GM18519 (cell line): ENCODE results near the gene CCNL1.
"Not testable (repeated sequence)": the region's sequence is repeated elsewhere in the genome, so short reads cannot be mapped to it uniquely, and the experiment has no call there.

Experiments used
- ATAC-seq: cut with Tn5 transposase; IDR thresholded peaks from one replicate; pipeline ENCODE4 v1.9.1; 2021; ENCODE audit warnings: mild to moderate bottlenecking, moderate library complexity; ENCODE audit not compliant: unreplicated experiment, low FRiP score

Gene CCNL1

DNA sequence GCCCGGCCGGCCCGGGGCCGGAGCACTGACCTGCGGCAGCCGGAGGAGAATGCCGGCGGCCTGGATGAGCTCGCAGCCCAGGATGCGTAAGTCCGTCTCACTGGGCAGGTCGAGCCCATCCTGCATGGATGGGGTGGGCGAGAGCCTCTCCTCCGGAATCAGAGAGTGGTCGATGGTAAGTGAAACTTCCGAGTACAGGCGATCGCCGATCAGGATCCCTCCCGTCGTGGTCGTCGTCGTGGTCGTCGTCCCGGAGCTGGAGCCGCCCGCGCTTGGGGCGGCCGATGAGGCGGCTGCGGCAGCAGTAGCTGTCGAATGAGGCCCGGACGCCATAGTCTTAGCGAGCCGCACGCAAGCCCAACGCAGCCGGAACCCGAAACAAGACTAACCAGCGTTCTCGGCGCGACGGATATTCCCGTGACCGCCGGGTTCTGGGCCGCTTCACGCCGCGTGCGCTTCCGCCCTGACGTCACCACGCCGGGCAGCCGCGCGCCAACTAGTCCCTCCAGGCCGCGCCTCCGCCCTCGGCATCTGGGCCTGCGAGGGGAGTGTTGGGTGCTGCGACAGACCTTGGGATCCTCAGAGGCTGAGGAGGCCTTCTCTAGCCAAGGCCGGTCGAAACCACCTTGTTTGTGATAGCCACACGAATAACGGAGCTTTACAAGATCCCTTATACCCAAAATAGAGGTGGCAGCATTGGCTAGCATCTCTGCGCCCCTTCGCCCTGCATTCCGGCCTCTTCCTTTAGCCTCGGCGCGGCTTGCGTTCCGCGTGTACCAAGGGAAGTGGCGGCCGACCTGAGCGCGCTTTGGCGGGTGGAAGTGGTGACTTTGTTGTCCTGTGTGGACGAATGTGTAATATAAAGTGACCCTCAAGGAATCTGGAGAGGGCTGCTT is at the start of gene CCNL1:
Gene CCNL1 (minus strand): TSS at position 386 of the 896 bp plus-strand sequence. CDS start 53 bp downstream, at position 333.
- ATAC-seq, result peak; percentile 78

DNA sequence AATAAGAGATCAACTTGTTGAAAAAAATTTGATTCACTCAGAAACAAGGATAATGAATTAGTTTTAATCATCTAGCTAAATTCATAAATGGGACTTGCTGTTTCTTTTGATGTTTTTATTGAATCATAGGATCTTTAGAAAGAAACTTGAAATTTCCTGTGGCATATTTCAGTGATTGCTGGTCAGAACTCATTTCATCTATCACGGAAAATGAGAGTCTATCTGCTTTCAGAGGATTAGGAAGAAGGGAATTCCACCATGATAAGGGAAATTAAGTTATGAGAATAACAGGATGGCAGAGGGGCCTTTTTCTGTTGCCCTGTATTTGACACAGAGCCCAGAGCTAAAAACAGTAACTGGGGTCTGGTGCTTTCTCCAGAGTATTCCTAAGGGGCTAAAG is 44.9 kb upstream of the CCNL1 start:
- no peak for ATAC-seq

DNA sequence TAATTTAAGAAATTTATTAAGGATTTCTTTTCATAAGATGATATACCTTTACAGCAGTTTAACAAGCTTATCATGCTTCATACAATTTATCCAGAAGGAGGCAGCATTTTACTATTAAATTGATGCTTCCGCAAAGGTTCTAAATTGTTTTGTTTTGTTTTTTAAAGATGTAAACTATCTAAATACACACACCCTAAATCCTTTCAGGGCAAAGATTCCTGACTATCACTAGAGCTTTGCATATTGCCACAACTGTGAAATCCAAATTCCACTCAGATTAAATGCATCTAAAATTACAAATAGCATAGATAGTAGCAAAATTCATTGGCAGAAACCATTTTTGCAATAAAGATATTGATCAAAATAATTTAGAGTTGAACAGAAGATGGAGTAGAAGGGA is 44.5 kb upstream of the CCNL1 start:
- no peak for ATAC-seq

DNA sequence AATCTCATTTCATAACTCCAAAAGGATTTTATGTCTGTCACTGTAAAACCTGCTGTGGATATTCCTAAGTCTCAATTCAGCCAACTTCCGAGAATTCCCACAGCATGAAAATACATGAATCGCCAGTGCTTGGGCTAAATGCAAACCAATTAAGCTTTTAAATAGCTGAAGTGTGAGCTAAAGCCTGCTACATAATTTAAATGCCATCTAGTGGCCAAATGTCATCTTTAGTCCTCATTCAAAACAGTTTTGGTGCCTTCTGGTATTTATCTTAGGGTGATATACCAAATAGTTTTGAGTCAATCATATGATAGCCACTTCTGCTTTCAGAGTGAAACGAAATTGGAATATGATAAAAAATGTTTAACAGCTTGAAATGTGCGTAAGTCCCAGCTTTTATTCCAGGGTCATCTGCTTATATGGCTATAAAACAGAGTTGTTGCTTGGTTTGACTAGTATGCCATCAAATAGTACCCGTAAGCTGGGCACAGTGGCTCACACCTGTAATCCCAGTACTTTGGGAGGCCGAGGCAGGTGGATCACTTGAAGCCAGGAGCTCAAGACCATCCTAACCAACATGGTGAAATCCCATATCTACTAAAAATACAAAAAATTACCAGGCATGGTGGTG is 41.8 kb upstream of the CCNL1 start:
- peak; percentile 78 for ATAC-seq

DNA sequence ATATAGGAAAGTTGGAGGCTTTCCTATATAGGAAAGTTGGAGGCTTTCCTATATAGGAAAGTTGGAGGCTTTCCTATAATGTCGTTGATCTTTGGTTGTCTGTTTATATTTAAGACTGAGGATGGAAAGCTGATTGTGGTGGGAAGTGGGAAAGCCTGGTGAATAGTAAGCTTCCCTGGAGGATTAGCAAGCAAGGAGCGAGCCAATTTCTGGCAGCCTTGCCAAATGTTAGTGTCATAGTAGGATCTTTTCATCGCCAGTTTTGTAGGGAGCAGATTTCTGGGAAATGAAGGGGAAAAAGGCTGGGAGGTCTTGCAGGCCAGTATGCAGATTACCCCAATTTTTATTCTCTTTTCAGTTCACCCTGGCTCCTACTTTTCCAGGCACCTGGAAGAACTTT is 39.9 kb upstream of the CCNL1 start:
- ATAC-seq, result no peak

DNA sequence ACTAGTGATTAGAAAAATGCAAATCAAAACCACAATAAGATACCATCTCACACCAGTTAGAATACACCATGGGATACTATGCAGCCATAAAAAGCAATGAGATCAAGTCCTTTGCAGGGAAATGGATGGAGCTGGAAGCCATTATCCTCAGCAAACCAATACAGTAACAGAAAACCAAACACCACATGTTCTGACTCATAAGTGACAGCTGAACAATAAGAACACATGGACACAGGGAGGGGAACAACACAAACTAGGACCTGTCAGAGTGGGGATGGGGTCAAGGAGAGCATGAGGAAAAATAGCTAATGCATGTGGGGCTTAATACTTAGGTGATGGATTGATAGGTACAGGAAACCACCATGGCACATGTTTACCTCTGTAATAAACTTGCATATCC is 36.0 kb upstream of the CCNL1 start:
- ATAC-seq, result no peak

DNA sequence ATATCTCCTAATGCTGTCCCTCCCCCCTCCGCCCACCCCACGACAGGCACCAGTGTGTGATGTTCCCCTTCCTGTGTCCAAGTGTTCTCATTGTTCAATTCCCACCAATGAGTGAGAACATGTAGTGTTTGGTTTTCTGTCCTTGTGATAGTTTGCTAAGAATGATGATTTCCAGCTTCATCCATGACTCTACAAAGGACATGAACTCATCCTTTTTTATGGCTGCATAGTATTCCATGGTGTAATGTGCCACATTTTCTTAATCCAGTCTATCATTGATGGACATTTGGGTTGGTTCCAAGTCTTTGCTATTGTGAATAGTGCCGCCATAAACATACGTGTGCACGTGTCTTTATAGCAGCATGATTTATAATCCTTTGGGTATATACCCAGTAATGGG is 31.2 kb upstream of the CCNL1 start:
- ATAC-seq, result not testable (repeated sequence)

DNA sequence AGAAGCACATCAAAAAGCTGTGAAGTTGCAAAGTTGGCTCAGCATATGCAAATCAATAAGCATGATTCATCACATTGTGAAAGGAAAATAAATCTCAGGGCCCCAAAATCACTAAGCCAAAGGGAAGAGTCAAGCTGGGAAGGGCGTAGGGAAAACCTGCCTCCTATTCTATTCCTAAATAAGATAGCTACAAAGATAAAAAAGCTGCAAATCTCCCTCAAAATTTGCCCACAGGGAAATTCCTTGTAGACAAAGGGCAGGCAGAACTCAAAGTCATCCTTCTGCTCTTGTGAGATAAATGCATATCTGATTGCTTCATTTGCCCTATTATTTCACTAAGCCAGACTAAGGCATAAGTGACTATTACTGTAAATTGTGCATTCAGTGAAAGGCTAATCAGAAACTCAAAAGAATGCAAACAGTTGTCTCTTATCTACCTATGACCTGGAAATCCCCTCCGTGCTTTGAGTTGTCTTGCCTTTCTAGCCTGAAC is 30.5 kb upstream of the CCNL1 start:
- ATAC-seq, result no peak

DNA sequence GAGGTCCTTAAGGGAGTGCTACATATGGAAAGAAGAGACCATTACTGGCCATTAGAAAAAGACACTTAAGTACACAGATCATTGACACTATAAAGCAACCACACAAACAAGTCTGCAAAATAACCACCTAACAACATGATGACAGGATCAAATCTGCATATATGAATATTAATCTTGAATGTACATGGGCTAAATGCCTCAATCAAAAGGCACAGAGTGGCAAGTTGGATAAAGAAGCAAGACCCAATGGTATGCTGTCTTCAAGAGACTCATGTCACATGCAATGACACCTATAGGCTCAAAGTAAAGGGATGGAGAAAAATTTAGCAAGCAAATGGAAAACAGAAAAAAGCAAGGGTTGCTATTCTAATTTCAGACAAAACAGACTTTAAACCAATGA is 28.4 kb upstream of the CCNL1 start:
- ATAC-seq, result no peak

DNA sequence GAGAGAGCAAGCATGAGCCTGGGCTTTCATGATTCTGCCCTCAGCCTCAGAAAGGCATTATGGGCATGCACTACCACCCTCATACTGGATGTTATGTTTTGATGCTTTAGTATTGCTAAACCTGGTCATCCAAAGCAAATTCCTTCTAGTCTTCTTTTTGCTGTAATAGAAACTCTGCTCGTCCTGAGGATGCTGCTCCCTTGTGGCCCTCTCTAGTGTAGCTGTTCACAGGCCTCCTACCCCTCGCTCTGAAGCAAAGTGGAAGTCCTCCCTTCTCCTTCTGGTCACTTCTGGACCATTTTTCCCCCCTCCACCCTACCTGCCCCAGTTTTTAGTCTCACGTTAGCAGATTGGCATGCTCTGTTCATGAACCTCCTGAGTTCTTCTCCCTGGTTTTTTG is 22.9 kb upstream of the CCNL1 start:
- ATAC-seq, result no peak

DNA sequence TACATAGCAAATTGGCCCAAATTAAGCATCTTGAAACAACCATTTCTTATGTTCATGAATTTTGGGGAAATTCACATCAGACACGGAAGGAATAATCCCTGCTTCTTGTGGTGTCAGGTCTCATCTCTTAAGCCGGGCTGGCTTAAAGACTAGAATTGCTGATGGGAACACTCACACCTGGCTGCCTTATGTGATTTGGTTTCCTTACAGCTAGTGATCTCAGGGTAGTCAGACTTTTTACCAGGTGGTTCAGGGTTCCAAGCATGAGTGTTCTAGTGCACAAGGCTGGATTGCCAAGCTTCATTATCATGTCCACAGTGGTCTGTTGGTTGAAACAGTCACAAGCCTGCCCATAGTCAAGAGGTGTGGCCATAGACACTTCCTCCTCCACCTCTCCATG is 20.3 kb upstream of the CCNL1 start:
- ATAC-seq, result no peak

DNA sequence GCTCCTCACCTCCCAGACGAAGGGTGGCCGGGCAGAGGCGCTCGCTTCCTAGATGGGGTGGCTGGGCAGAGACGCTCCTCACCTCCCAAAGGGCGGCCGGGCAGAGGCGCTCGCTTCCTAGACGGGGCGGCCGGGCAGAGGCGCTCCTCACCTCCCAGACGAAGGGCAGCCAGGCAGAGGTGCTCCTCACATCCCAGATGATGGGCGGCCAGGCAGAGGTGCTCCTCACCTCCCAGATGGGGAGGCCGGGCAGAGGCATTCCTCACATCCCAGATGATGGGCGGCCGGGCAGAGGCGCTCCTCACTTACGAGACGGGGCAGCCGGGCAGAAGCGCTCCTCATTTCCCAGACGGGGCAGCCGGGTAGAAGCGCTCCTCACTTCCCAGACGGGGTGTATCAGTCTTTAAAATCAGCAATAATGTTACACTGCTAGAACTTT is 19.4 kb upstream of the CCNL1 start:
- ATAC-seq, result no peak

DNA sequence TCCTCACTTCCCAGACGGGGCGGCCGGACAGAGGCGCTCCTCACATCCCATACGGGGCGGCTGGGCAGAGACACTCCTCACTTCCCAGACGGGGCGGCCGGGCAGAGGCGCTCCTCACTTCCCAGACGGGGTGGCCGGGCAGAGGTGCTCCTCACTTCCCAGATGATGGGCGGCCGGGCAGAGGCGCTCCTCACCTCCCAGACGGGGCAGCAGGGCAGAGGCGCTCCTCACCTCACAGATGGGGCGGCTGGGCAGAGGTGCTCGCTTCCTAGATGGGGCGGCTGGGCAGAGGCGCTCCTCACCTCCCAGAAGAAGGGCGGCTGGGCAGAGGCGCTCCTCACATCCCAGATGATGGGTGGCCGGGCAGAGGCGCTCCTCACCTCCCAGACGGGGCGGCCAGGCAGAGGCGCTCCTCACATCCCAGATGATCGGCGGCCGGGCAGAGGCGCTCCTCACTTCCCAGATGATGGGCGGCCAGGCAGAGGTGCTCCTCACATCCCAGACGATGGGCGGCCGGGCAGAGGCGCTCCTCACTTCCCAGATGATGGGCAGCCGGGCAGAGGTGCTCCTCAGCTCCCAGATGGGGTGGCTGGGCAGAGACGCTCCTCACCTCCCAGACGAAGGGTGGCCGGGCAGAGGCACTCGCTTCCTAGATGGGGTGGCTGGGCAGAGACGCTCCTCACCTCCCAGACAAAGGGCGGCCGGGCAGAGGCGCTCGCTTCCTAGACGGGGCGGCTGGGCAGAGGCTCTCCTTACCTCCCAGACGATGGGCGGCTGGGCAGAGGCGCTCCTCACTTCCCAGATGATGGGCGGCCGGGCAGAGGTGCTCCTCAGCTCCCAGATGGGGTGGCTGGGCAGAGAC is 18.8 kb upstream of the CCNL1 start:
- ATAC-seq, result not testable (repeated sequence)

DNA sequence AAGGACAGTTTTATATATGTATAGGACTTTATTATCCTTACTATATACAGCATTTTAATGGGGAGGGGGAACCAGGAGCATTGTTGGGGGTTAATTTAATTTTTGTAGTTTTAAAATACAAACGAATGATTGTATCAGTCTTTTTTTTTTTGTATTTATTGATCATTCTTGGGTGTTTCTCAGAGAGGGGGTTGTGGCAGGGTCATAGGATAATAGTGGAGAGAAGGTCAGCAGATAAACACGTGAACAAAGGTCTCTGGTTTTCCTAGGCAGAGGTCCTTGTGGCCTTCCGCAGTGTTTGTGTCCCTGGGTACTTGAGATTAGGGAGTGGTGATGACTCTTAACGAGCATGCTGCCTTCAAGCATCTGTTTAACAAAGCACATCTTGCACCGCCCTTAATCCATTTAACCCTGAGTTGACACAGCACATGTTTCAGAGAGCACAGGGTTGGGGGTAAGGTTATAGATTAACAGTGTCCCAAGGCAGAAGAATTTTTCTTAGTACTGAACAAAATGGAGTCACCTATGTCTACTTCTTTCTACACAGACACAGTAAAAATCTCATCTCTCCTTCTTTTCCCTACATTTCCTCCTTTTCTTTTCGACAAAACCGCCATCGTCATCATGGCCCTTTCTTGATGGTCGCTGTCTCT is 18.0 kb upstream of the CCNL1 start:
- ATAC-seq, result not testable (repeated sequence)

DNA sequence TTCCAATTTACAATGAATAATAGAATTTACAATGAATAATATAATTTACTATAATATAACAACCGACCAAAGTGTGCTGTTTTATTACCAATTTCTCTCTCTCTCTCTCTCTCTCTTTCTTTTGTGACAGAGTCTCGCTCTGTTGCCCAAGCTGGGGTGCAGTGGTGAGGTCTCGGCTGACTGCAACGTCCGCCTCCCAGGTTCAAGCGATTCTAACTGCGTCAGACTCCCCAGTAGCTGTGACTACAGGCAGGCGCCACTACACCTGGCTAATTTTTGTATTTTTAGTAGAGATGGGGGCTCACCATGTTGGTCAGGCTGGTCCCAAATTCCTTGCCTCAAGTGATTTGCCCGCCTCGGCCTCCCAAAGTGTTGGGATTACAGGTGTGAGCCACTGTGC is 17.0 kb upstream of the CCNL1 start:
- ATAC-seq, result no peak

DNA sequence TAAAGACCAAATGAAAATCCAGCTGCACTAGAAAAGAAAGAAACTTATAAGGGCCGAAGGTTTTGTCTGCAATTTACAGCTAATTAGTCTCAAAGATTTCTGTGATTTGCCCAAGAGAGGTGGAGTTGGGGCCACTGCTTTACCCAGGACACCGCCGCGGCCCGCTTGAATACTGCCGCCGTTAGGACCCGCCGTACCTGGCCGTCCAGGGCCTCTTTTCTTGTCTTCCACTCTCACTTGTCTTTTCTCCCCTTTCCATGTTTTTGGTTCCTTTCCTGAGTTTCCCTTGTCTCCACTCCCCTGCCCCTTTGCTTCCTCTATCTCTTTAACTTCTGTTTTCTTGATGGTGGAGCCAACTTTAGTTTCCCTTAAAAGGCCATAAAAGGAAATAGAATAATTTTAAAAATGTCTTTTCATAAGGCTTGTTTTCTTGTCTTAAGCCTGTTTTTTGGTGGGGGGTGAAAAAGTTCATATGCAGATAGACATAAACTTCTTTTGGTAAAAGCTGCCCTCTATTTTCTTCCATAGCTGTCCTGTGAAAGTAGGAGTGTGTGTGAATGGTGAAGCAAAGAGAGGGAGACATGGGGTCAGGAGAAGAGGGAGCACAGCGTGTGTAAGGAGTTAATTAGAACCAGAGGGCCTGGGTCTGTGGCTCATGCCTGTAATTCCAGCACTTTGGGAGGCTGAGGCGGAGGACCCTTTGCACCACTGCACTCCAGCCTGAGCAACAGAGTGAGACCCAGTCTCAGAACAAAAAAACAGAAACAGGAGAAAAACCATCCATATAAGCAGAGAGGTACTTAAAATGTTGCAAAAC is 16.0 kb upstream of the CCNL1 start:
- ATAC-seq, result no peak

DNA sequence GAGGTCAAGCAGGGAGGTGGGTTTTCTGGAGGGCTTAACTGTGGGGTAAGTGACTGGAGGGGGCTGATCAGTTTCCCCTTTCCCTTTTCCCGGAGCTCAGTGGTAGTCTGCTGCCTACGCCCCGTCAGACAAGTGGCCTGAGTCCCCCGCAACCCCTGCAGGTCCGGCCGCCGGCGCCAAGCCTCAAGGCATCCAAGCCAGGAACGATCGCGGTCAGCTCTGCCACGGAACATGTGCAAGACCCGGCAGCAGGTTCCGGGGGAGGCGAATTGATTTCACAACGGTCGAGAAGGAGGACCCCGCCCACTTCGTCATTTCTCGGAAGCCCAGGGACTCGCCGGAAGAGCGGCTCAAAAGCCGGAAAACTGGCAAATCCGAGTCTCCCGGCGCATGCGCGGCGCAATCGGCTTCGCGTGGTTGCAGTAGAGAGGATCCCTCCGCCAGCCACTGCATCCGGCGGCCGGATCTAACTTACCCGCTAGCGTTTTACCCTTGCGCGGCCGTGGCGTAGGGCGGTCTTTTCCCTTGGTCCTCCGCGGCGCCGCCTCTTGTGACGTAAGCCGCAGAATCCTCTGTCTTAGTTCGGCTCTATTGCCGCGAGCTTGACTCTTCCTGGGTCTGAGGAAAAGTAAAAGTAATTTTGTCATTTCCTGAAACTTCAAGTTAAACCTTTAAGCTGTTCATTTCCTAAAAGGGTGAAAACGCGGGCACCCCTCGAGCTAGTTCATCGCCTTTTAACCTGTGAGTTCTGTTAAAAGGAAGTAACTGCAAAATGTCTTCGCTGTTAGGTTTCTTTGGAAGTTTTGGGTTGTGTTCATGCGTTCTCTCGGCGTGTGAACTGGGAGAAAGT is 14.9 kb upstream of the CCNL1 start:
- peak; percentile 89 for ATAC-seq

DNA sequence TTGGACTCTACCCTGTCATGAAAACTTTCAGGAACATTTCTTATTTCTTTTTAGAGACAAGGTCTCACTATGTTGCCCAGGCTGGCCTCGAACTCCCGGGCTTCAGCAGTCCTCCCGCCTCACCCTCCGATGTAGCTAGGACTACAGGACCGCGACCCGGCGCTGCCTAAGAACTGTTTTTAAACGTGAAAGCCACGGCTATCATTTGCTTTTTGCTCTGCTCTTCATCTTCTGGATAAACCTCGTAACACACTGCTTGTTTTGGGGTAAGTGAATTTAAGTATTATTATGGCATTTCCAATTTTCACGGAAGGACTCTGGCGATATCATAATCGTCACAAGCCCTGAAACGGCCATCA is 14.3 kb upstream of the CCNL1 start:
- no peak for ATAC-seq

DNA sequence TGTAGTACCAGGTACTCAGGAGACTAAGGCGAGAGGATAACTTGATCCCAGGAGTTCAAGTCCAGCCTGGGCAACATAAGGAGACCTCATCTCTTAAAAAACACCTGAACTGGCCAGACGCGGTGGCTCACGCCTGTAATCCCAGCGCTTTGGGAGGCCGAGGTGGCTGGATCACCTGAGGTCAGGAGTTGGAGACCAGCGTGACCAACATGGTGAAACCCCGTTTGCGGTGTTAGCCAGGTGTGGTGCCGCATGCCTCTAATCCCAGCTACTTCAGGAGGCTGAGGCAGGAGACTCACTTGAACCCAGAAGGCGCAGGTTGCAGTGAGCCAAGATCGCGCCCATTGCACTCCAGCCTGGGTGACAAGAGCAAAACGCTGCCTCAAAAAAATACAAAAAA is 13.4 kb upstream of the CCNL1 start:
- ATAC-seq, result not testable (repeated sequence)
